Right lung (tissue), 5 donors: Measurements from ENCODE around the gene FMNL1. TPM values are rescaled to one million over a fixed set of nuclear protein-coding genes. Genes with fewer than 3 reads are reported as not detected.

Experiments used
- polyA plus RNA-seq, 5 donors: library from polyadenylated mRNA; unstranded; fragments of 120-200 nt; gene quantifications; one replicate each; pipeline versions ENCODE4 v1.2.1 to v1.2.3, GENCODE V29; 2013; ENCODE audit warnings: inconsistent platforms in 1 of 5, low replicate concordance in 1 of 5; ENCODE audit not compliant: insufficient read length in 5 of 5, insufficient read depth in 1 of 5

Gene FMNL1
- polyA plus RNA-seq, 5 donors, result 5.3 to 8.2 (median 6.9) TPM

Other genes with a start within 250 kb of the FMNL1 start
- gene DCAKD, start 170.3 kb upstream of the FMNL1 start, polyA plus RNA-seq, result 10 to 100 TPM; 37.3 to 54.2 (median 48.5) TPM
- gene NMT1, start 160.6 kb upstream of the FMNL1 start, polyA plus RNA-seq, result 10 to 100 TPM; 58.8 to 74.3 (median 63.0) TPM
- 10 to 100 TPM; 12.0 to 26.9 (median 13.4) TPM for gene PLCD3, start 89.4 kb upstream of the FMNL1 start, polyA plus RNA-seq
- gene ACBD4, start 86.2 kb upstream of the FMNL1 start, polyA plus RNA-seq, result 10 to 100 TPM; 12.1 to 17.6 (median 15.5) TPM
- 10 to 100 TPM; 31.6 to 39.4 (median 37.0) TPM for gene HEXIM1, start 73.4 kb upstream of the FMNL1 start, polyA plus RNA-seq
- gene HEXIM2, start 60.0 kb upstream of the FMNL1 start, polyA plus RNA-seq, result 10 to 100 TPM in 3 of 5 donors, 1 to 10 TPM in 2; 8.0 to 11.1 (median 10.7) TPM
- under 1 TPM; 0.23 to 0.45 (median 0.31) TPM for gene SPATA32, start 40.2 kb downstream of the FMNL1 start, polyA plus RNA-seq
- gene MAP3K14, start 95.1 kb downstream of the FMNL1 start, polyA plus RNA-seq, result 1 to 10 TPM; 5.4 to 7.8 (median 6.8) TPM
- 10 to 100 TPM; 18.7 to 34.2 (median 24.8) TPM for gene ARHGAP27, start 211.0 kb downstream of the FMNL1 start, polyA plus RNA-seq